ENCODE results near the gene ARHGAP40. TPM values are rescaled to one million over a fixed set of nuclear protein-coding genes. Genes with fewer than 3 reads are reported as not detected.
A peak's percentile ranks its signal among the peaks of the same experiment; 100 is the strongest.

ARHGAP40 gene
- total and polyA plus RNA-seq, 2 experiments from 2014 or later, result 0.21 TPM; not detected in 1

DNA sequence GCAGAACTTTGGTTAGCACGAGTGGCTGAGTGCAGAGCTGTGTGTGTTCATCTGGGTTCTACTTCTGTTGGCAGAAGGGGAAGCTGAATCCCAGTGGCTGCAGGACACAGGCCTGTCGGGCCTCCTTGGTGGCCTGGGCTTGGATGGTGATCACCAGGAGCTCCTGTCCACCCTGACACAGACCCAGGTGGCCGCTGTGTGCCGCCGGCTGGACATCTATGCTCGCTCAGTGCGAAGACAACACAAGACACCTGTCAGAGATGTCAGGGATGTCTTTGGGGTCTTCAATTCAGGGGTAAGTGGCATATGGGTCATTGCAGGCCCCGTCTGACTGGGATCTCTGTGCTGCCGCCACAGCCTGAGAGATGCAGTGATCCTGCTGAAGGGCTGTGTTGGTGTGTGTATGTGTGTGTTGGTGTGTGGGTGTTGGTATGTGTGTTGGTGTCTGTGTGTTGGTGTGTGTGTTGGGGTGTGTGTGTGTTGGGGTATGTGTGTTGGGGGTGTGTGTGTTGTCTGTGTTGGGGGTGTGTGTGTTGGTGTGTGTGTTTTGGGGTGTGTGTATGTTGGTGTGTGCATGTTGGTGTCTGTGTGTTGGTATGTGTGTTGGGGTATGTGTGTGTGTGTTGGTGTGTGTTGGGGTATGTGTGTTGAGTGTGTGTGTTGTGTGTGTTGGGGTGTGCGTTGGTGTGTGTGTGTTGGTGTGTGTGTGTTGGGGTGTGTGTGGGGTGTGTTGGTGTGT, 25.5 kb downstream of the ARHGAP40 start (continued):
- TF ChIP-seq, protein P1, sequence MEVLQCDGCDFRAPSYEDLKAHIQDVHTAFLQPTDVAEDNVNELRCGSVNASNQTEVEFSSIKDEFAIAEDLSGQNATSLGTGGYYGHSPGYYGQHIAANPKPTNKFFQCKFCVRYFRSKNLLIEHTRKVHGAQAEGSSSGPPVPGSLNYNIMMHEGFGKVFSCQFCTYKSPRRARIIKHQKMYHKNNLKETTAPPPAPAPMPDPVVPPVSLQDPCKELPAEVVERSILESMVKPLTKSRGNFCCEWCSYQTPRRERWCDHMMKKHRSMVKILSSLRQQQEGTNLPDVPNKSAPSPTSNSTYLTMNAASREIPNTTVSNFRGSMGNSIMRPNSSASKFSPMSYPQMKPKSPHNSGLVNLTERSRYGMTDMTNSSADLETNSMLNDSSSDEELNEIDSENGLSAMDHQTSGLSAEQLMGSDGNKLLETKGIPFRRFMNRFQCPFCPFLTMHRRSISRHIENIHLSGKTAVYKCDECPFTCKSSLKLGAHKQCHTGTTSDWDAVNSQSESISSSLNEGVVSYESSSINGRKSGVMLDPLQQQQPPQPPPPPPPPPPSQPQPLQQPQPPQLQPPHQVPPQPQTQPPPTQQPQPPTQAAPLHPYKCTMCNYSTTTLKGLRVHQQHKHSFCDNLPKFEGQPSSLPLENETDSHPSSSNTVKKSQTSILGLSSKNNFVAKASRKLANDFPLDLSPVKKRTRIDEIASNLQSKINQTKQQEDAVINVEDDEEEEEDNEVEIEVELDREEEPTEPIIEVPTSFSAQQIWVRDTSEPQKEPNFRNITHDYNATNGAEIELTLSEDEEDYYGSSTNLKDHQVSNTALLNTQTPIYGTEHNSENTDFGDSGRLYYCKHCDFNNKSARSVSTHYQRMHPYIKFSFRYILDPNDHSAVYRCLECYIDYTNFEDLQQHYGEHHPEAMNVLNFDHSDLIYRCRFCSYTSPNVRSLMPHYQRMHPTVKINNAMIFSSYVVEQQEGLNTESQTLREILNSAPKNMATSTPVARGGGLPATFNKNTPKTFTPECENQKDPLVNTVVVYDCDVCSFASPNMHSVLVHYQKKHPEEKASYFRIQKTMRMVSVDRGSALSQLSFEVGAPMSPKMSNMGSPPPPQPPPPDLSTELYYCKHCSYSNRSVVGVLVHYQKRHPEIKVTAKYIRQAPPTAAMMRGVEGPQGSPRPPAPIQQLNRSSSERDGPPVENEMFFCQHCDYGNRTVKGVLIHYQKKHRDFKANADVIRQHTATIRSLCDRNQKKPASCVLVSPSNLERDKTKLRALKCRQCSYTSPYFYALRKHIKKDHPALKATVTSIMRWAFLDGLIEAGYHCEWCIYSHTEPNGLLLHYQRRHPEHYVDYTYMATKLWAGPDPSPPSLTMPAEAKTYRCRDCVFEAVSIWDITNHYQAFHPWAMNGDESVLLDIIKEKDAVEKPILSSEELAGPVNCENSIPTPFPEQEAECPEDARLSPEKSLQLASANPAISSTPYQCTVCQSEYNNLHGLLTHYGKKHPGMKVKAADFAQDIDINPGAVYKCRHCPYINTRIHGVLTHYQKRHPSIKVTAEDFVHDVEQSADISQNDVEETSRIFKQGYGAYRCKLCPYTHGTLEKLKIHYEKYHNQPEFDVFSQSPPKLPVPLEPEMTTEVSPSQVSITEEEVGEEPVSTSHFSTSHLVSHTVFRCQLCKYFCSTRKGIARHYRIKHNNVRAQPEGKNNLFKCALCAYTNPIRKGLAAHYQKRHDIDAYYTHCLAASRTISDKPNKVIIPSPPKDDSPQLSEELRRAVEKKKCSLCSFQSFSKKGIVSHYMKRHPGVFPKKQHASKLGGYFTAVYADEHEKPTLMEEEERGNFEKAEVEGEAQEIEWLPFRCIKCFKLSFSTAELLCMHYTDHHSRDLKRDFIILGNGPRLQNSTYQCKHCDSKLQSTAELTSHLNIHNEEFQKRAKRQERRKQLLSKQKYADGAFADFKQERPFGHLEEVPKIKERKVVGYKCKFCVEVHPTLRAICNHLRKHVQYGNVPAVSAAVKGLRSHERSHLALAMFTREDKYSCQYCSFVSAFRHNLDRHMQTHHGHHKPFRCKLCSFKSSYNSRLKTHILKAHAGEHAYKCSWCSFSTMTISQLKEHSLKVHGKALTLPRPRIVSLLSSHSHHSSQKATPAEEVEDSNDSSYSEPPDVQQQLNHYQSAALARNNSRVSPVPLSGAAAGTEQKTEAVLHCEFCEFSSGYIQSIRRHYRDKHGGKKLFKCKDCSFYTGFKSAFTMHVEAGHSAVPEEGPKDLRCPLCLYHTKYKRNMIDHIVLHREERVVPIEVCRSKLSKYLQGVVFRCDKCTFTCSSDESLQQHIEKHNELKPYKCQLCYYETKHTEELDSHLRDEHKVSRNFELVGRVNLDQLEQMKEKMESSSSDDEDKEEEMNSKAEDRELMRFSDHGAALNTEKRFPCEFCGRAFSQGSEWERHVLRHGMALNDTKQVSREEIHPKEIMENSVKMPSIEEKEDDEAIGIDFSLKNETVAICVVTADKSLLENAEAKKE (CRISPR knock-in tag; IDR thresholded peaks at IDR 0.05), result no peak
- TF ChIP-seq ZNF331 (CRISPR knock-in tag; IDR thresholded peaks at IDR 0.05; ENCODE audit: low read depth) (no peak), CREB1 (CRISPR knock-in tag; IDR thresholded peaks at IDR 0.05; ENCODE audit: low read depth) (no peak), STAT1 (IDR thresholded peaks at IDR 0.05; ENCODE audit: unreplicated experiment) (no peak), JUNB (IDR thresholded peaks at IDR 0.05; ENCODE audit: unreplicated experiment) (no peak)

DNA sequence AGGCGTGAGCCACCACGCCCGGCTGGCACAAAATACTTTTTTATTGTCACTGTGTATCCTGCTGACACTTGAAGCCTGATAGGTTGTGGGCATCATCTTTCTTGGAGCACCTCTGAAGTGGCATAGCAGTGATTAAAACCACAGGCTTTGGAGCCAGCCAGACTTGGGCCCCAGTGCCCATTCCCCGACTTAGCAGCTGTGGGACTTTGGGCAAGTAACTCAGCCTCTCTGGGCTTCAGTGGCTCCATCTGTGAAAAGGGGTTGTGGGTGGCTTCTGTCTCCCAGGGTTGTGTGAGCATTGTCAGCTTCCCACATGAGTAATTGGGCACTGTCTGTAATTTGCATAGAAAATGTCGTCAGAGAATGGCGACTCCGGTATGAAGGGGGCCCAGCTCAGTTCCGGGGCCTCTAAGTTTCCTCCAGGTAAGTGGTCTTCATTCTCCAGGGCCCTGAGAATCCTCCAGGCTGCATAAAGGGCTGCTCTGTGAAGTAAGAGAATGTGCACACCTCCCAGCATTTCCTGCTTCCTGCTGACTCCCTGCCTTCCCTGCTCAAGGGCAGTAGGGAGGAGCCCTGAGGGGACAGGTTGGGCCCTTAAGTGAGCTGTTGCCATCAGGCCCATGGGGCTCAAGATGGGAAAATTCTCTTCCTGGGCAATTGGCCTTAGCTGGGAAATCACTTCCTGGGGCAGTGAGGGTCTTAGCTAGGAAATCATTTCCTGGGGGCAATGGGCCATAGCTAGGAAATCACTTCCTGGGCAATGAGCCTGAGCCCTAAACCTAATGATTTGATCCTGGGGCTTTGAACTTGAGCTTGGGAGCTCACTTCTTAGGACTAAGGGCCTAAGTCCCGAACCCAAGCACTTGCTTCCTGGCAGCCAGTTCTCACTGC, 27.2 kb downstream of the ARHGAP40 start:
- H3K36me3 Mint-ChIP-seq (ENCODE audit: low read depth), result 0 out of 3 replicates have a peak, but pooled peaks cover 3% of the 10 kb centered on the region
- H3K27me3 ChIP-seq (ENCODE audit: insufficient read depth), result no peaks in the 10 kb centered on the region
- H3K27ac ChIP-seq (ENCODE audit: low read depth), result no peak overlapping the region
- peaks cover 19% of the 10 kb centered on the region for H3K4me1 Mint-ChIP-seq
- no peaks in the 10 kb centered on the region for H3K9me2 ChIP-seq (ENCODE audit: insufficient read depth)
- ATAC-seq (peak; percentile 50), DNase-seq (ENCODE audit: low spot score) (peak; percentile 50)
- peak overlapping the region; percentile 80 for H2AFZ ChIP-seq
- H3K4me1 ChIP-seq (ENCODE audit: insufficient read depth), result peaks cover 7% of the 10 kb centered on the region; the same call in 1 of the 2 replicates
- H3K27ac Mint-ChIP-seq, result no peak overlapping the region
- no peak for TF ChIP-seq STAT1 (IDR thresholded peaks at IDR 0.05; ENCODE audit: unreplicated experiment)
- TF ChIP-seq, protein P2, sequence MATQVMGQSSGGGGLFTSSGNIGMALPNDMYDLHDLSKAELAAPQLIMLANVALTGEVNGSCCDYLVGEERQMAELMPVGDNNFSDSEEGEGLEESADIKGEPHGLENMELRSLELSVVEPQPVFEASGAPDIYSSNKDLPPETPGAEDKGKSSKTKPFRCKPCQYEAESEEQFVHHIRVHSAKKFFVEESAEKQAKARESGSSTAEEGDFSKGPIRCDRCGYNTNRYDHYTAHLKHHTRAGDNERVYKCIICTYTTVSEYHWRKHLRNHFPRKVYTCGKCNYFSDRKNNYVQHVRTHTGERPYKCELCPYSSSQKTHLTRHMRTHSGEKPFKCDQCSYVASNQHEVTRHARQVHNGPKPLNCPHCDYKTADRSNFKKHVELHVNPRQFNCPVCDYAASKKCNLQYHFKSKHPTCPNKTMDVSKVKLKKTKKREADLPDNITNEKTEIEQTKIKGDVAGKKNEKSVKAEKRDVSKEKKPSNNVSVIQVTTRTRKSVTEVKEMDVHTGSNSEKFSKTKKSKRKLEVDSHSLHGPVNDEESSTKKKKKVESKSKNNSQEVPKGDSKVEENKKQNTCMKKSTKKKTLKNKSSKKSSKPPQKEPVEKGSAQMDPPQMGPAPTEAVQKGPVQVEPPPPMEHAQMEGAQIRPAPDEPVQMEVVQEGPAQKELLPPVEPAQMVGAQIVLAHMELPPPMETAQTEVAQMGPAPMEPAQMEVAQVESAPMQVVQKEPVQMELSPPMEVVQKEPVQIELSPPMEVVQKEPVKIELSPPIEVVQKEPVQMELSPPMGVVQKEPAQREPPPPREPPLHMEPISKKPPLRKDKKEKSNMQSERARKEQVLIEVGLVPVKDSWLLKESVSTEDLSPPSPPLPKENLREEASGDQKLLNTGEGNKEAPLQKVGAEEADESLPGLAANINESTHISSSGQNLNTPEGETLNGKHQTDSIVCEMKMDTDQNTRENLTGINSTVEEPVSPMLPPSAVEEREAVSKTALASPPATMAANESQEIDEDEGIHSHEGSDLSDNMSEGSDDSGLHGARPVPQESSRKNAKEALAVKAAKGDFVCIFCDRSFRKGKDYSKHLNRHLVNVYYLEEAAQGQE (IDR thresholded peaks at IDR 0.05; ENCODE audit: unreplicated experiment), result no peak
- H3K9me3 Mint-ChIP-seq, result peaks cover 4% of the 10 kb centered on the region; the same call in 1 of the 3 replicates
- H4K20me1 ChIP-seq (replicated peaks; ENCODE audit: insufficient read depth), result no peaks in the 10 kb centered on the region
- H3K4me3 ChIP-seq, result no peak overlapping the region
- no peaks in the 10 kb centered on the region for H3F3A ChIP-seq (replicated peaks; ENCODE audit: low read depth)
- peaks cover 7% of the 10 kb centered on the region for H3K27me3 Mint-ChIP-seq (ENCODE audit: insufficient read depth, low read depth, poor library complexity)
- H3K36me3 ChIP-seq (ENCODE audit: insufficient read depth), result no peaks in the 10 kb centered on the region
- H3K4me2 ChIP-seq, result 0 out of 2 replicates have a peak overlapping the region, but pooled peaks have one; percentile 15
- no peaks in the 10 kb centered on the region for H3K79me2 ChIP-seq (replicated peaks; ENCODE audit: insufficient read depth)
- H3K4me3 Mint-ChIP-seq, result no peak overlapping the region
